Kasumi-1 (cell line): ENCODE results near the gene SMARCD2.
"Not testable (repeated sequence)": the region's sequence is repeated elsewhere in the genome, so short reads cannot be mapped to it uniquely, and the experiment has no call there.

Experiments
- DNase-seq, 2 experiments: peaks; one replicate each; lab custom pipeline; 2025; lab: John Stamatoyannopoulos, UW

Gene SMARCD2

DNA sequence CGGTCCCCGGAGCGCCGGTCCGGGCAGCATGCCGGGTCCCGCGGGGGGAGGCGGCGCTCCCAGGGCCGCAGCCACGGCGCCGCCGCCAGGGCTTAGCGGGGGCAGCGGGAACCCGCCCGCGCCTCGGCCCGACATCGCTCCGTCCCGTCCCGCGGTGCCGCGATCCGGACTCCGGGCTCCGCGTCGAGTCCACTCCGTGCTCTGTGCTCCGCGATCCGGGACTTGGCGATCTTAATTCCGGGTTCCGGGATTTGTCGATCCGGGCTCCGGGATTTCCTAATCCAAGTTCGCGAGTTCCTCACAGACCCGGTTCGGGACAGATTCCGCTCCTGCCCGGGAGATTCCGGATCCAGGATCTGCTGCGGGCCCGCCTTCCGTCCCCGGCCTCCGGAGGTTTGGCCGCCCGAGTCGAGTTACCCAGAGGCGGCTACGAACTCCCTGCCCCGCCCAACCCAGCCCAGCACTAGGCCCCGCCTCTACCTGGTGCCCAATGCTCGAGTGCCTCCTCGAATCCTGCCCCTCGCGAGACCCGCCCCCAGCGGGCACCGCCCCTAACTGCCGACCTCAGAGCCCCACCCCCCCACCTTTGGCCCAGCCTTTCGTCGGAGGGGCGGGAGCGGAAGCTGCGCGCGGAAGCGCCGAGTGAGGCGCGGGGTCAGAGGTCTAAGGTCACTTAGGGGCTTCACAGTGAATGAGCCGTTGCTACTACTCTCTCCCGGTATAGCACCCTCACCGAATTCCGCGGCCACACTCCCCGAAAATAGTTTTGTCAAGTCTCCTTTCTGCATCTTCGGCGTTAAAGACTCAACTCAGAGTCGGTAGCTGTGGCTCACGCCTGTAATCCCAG is at the start of gene SMARCD2:
Gene SMARCD2 (minus strand): TSS at position 146 of the 847 bp plus-strand sequence. CDS start 11 bp downstream, at position 135.
- peak; percentile 97 to 99 for DNase-seq

DNA sequence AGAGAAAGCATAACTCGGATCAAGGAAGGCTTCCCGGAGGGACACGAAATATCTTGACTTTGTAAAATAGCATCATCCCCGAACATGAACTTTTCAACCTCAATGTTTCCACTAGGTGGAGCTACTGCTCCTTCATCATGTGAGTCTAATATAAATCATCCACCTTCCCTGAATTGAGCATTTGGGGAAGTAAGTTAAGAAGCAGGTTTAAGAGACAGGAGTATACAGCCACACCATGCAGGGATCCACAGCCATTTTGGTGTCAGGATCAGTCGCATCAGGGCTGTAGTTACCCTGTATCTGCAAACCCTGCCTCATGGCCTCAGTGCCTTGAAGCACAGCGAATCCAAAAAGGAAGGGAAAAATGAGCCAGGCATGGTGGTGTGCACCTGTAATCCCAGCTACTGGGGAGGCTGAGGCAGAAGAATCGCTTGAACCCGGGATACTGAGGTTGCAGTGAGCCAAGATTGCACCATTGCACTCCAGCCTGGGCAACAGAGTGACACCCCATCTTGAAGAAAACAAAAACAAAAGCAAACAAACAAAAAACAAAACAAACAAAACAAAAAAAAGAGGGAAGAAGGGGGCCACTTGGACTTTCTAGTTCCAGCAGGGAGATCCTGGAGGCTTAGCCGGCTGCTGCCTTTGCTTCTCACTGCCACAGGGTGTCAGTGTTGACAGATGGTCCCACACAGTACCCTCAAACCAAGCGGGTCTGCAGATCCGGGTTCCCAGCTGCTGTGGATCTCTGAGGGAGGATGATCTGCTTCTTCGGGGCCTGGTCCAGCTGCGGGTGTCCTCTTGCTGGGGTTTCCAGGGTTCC is 46.8 kb upstream of the SMARCD2 start:
- DNase-seq: peak; percentile 55 to 60

DNA sequence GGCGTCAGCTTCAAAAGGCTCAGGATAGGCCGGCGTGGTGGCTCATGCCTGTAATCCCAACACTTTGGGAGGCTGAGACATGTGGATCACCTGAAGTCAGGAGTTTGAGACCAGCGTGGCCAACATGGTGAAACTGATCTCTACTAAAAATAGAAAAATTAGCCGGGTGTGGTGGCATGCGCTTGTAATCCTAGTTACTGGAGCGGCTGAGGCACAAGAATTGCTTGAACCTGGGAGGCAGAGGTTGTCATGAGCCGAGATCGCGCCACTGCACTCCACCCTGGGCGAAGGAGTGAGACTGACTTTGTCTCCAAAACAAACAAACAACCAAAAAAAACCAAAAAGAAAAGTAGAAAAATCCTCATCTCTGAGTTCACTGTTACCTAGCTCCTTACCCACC is 42.6 kb upstream of the SMARCD2 start:
- DNase-seq: not testable (repeated sequence)

- not testable (repeated sequence) for DNase-seq
Observed at GRCh38 chr17:63882626-63883126, 40.2 kb upstream of the SMARCD2 start.

DNA sequence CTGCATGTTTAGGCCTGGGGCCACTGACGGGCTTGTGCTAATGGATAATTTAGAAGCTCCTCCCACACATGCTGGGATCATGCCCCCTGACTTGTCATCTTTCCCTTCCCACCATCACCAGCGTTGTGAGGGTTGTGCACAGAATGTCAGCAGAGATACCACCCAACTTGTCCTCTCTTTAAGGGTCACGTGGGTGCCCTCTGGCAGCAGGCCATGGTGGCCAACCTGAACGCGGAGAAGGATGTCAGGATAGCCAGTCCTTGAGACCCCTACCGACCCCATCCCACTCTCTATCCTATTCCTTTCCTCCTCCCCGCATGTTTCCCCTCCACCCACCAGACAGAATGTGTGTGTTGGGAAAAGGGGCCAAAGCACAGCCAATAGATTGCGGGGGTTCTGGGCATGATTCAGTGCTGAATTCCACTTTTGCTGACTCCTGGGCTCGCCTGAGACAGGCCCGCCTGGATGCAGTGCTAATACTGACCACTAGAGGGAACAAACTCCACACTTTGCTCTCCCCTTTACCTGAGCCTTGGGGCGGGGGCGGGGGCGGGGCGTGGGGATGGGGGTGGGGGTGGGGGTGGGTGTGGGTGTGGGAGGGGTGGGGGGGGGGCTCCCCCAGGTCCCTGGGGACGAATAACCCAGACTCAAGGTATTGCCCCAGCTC is 39.6 kb upstream of the SMARCD2 start, which contains the start of gene GH2:
Gene GH2 (minus strand): TSS at position 10 of the 667 bp plus-strand sequence. CDS start 143 bp downstream, outside the sequence.
- DNase-seq: peak; percentile 68 to 73

DNA sequence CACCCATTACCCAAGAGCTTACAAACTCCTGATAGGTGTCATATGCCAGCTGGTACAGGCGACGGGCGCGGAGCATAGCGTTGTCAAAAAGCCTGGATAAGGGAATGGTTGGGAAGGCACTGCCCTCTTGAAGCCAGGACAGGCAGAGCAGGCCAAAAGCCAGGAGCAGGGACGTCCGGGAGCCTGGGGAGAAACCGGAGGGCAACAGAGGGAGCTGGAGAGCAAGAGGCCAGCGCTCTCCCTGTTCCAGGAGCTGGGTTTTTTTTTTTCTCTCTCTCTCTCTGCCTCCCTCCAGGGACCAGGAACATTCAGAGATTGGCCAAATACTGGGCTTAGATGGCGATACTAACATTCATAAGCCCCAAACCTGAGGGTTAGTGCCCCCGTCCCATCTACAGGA is 38.9 kb upstream of the SMARCD2 start:
- DNase-seq: not testable (repeated sequence)

DNA sequence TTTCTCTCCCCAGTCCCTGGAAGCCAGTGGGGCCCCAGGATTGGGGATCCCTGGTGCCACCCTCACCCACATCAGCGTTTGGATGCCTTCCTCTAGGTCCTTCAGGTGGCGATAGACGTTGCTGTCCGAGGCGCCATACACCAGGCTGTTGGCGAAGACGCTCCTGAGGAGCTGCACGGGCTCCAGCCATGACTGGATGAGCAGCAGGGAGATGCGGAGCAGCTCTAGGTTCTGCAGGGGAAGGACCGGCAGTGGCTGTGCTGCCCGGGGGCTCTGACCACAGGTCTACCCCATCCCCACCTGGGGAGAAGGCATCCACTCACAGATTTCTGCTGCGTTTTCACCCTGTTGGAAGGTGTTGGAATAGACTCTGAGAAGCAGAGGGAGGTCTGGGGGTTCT is 38.2 kb upstream of the SMARCD2 start:
- no peak for DNase-seq

DNA sequence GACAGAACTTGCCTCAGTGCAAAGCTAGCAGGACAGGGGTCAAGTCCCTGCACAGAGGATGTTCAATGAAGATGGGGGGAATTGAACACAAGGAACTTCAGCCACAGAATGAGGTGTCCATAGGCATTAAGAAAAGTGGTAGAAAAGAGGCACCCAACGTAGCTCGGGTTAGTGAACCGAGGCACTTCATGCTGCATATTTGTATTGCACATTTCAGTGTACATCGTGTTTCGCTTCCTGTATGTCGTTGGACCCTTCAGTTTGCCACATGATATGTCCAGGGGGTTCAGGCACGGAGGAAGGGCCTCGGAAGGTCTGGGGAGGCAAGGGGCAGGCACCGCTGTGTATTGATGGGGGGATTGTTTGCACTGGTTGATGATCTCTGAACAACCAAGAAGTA is 35.9 kb upstream of the SMARCD2 start:
- DNase-seq: not testable (repeated sequence)

DNA sequence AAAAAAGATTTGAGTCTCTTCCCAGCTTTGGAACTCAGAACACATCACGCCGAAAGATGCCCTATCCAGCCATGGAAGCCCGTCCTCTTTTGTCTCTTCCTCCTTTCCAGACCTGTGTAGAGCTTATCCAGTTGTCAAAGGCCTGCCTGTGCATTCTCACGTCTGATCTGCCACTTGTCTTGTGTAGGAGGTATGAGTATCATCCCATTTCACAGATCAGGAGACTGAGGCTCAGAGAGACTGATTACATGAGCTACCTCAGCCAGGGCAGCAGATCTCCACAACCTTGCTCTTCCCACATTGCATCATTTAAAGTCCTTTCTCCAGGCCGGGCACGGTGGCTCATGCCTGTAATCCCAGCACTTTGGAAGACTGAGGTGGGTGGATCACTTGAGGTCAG is 32.2 kb upstream of the SMARCD2 start:
- DNase-seq: not testable (repeated sequence)

DNA sequence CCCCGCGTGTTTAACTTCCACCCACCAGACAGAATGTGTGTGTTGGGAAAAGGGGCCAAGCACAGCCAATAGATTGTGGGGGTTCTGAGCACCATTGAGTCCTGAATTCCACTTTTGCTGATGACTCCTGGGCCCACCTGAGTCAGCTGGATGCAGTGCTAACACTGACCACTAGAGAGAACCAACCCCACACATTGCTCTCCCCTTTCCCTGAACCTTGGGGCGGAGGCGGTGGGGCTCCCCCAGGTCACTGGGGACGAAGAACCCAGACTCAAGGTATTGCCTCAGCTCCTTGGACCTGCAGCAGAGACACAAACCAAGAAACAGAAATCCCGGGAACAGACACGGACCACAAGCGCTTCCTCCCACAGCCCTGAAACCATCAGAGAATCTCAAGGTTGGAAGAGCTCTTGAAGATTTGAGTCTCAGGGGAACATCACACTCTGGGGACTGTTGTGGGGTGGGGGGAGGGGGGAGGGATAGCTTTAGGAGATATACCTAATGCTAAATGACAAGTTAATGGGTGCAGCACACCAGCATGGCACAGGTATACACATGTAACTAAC is 31.7 kb upstream of the SMARCD2 start:
- not testable (repeated sequence) for DNase-seq

DNA sequence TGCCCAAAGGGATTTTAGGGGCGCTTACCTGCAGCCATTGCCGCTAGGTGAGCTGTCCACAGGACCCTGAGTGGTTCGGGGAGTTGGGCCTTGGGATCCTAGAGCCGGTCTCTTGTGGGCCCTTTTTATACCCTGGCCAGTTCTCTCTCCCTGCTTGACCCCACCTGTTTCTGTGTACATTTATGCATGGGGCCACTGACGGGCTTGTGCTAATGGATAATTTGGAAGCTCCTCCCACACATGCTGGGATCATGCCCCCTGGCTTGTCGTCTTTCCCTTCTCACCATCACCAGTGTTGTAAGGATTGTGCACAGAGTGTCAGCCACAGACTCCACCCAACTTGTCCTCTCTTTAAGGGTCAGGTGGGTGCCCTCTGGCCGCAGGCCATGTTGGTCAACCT is 31.1 kb upstream of the SMARCD2 start, which contains the start of gene CSH2:
Gene CSH2 (minus strand): TSS at position 101 of the 400 bp plus-strand sequence. CDS start 63 bp downstream, at position 38.
- not testable (repeated sequence) for DNase-seq

DNA sequence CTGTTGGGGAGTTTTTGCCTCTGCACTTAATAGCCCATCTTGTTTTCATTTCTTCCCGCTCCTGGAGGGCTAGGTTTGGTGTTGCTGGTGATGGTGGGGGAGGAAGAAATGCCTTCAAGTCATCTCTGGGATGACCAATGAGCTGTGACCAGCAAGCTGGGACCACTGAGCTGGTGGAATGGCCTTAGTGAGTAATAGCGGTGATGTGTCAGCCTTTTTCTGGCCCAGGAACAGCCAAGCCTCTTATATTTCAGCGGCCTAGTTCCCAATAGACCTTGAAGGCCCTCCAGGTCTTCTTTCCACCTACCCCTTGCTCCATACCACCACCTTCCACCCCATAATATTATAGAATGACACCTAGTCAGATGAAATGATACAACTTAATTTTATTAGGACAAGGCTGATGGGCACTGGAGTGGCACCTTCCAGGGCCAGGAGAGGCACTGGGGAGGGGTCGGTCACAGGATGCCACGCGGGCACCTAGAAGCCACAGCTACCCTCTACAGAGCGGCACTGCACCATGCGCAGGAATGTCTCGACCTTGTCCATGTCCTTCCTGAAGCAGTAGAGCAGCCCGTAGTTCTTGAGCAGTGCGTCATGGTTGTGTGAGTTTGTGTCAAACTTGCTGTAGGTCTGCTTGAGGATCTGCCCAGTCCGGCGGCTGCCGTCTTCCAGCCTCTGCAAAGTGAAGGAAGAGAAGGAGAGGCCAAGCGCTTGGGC is 29.3 kb upstream of the SMARCD2 start:
- not testable (repeated sequence) for DNase-seq

DNA sequence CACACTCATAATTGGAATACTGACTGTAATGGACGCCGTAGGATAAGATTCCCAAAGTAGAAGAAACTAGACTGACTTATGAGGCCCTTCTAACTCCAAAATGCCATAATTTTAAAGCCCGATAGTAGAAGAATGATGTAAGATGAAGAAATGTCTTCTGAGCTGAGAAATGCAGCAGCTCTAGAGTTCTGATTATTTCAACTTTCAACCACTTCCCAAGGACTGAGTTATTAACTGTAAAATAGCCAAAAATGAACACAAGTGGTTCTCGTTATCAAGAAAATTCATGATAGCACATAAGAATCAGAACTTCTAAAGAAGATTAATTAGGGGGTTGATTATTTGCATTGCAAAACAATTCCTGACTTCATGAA is 27.8 kb upstream of the SMARCD2 start:
- not testable (repeated sequence) for DNase-seq

DNA sequence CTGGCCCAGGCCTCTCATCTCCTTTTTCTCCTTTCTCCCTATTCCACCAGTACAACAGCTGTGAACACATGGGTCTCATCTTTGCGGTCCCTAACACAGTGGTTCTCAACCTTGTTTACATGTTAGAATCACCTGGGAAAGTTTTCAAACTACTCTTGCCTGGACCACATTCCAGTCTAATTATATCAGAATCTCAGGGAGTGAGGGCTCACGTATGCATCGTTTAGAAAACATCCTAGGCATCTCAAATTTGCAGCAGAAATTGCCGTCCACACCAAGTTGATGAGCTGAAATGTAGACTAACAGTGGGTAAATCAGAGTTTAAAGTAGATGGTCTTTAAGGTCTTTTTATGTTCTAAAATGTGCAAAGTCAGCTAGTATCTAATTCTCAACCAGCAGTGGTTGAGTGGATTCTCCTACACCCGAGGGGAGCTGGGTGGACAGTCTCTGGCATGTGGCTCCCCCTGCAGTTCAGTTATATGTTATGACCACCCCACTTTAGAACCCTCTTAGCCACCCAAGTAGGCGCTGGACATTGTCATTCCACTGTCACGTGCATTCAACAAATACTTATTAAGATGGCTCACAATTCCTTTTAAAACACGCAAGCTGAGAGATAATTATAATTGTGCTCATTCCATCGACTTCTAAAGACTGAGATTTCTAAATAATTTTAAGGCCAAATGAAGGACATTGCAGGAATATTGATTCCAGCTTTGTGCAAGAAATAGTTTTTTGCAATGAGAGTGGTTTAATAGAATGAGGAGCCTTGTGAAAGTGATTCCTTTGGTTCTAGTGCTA is 27.2 kb upstream of the SMARCD2 start:
- DNase-seq: not testable (repeated sequence)

GRCh38 chr17:63866625-63867024 is 24.1 kb upstream of the SMARCD2 start:
- not testable (repeated sequence) for DNase-seq

- no peak for DNase-seq
Observed at GRCh38 chr17:63859257-63859656, 16.8 kb upstream of the SMARCD2 start.

GRCh38 chr17:63856425-63856824 is 13.9 kb upstream of the SMARCD2 start:
- DNase-seq: not testable (repeated sequence)

GRCh38 chr17:63855185-63855584 is 12.7 kb upstream of the SMARCD2 start:
- DNase-seq: no peak

DNA sequence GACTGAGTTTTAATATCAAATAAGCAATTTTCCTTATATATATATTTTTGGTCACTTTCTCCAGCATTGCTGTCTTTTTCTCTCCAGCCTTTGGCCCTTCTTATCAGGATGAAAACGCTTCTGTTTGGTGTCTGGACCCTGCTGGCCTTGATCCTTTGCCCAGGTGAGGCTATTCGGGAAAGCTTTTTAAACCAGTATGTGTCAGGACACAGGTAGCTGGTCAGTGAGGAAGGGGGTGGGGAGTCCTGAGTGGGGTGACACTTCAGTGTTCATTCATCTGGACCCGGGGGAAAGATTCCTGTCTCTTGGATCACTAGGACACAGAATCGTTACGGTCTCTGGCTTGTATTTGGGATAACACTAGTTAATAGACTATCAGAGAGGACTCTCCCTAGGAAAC is 12.2 kb upstream of the SMARCD2 start:
- no peak for DNase-seq

DNA sequence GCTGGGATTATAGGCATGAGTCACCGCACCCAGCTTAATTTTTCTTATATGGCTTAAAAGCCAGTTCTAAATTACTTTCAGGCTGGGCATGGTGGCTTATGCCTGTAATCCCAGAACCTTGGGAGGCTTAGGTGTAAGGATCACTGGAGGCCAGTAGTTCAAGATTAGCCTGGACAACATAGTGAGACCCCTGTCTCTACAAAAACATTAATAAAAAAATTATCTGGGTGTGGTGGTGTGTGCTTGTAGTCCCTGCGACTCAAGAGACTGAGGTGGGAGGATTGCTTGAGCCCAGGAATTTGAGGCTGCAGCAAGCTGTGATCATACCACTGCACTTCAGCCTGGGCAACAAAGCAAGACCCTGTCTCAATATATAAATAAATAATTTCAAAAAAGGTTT is 10.8 kb upstream of the SMARCD2 start:
- no peak for DNase-seq
